Astrocyte (in vitro differentiated cells and primary cell): ENCODE data around the gene B3GAT3. TPM values are rescaled to one million over a fixed set of nuclear protein-coding genes. Genes with fewer than 3 reads are reported as not detected.
A peak's percentile ranks its signal among the peaks of the same experiment; 100 is the strongest.

Source experiments
- DNase-seq: peaks from one replicate; pipeline ENCODE4 v3.0.0-alpha.2; 2010; ENCODE audit warnings: low read depth
- FAIRE-seq: peaks from 2 replicates; lab custom pipeline; 2011; peaks lifted over from hg19 to GRCh38; lab: Jason Lieb, UNC
- H2AFZ ChIP-seq: 2 replicates; pipeline ENCODE4 v1.6.0; 2012; ENCODE audit warnings: low read depth, low read length, inconsistent platforms
- H3K27ac ChIP-seq: 2 replicates; pipeline ENCODE4 v1.5.1; 2011; ENCODE audit warnings: low read depth, low read length, inconsistent platforms
- H3K27me3 ChIP-seq: 2 replicates; pipeline ENCODE4 v1.6.0; 2011; ENCODE audit warnings: low read length, inconsistent platforms; ENCODE audit not compliant: insufficient read depth
- H3K36me3 ChIP-seq: 2 replicates; pipeline ENCODE4 v1.5.1; 2011; ENCODE audit warnings: low read length, inconsistent platforms; ENCODE audit not compliant: insufficient read depth
- H3K4me1 ChIP-seq: 2 replicates; pipeline ENCODE4 v1.5.1; 2011; ENCODE audit warnings: low read length, inconsistent platforms; ENCODE audit not compliant: insufficient read depth
- H3K4me2 ChIP-seq: 2 replicates; pipeline ENCODE4 v1.6.0; 2012; ENCODE audit warnings: low read length, inconsistent platforms
- H3K4me3 ChIP-seq: 2 replicates; pipeline ENCODE4 v1.5.1; 2011; ENCODE audit warnings: low read depth, mild to moderate bottlenecking, low read length, inconsistent platforms; ENCODE audit not compliant: insufficient read depth
- H3K79me2 ChIP-seq: 2 replicates; pipeline ENCODE4 v1.6.0; 2012; ENCODE audit warnings: mild to moderate bottlenecking, low read length, inconsistent platforms; ENCODE audit not compliant: insufficient read depth
- H3K9ac ChIP-seq: 2 replicates; pipeline ENCODE4 v1.6.0; 2012; ENCODE audit warnings: mild to moderate bottlenecking, low read length, inconsistent platforms
- H3K9me3 ChIP-seq: 2 replicates; pipeline ENCODE4 v1.5.1; 2012; ENCODE audit warnings: low read depth, mild to moderate bottlenecking, low read length, inconsistent platforms; ENCODE audit not compliant: insufficient read depth
- H4K20me1 ChIP-seq: 2 replicates; pipeline ENCODE4 v1.6.0; 2012; ENCODE audit warnings: low read length, inconsistent platforms; ENCODE audit not compliant: insufficient read depth
- H3K27ac Mint-ChIP-seq: one replicate; pipeline ENCODE4 v1.8.0; 2021; ENCODE audit warnings: mild to moderate bottlenecking, mixed read lengths; ENCODE audit not compliant: unreplicated experiment
- H3K27me3 Mint-ChIP-seq: one replicate; pipeline ENCODE4 v1.8.0; 2021; ENCODE audit warnings: low read depth, mixed read lengths; ENCODE audit not compliant: unreplicated experiment
- H3K36me3 Mint-ChIP-seq: one replicate; pipeline ENCODE4 v1.8.0; 2021; ENCODE audit warnings: low read depth, mixed read lengths; ENCODE audit not compliant: unreplicated experiment
- H3K4me1 Mint-ChIP-seq: one replicate; pipeline ENCODE4 v1.8.0; 2021; ENCODE audit warnings: low read depth, mixed read lengths; ENCODE audit not compliant: unreplicated experiment
- H3K4me3 Mint-ChIP-seq: one replicate; pipeline ENCODE4 v1.8.0; 2021; ENCODE audit warnings: mild to moderate bottlenecking, moderate library complexity, mixed read lengths; ENCODE audit not compliant: unreplicated experiment
- H3K9me3 Mint-ChIP-seq: one replicate; pipeline ENCODE4 v1.8.0; 2021; ENCODE audit warnings: mild to moderate bottlenecking, mixed read lengths; ENCODE audit not compliant: unreplicated experiment
- EZH2 ChIP-seq: IDR thresholded peaks from 2 replicates; pipeline ENCODE4 v1.6.1; 2012; ENCODE audit warnings: mild to moderate bottlenecking, low read length, inconsistent platforms; ENCODE audit not compliant: insufficient read depth
- total RNA-seq: library from RNA; stranded (reverse); gene quantifications from 2 replicates; pipeline ENCODE4 v1.2.1, GENCODE V29; 2021
- TF ChIP-seq, protein P1 (sequence below): IDR thresholded peaks from 2 replicates; pipeline ENCODE4 v1.5.1; 2011; ENCODE audit warnings: low read depth, mild to moderate bottlenecking, inconsistent platforms, low read length, moderate library complexity; ENCODE audit not compliant: insufficient read depth

Gene B3GAT3
- total RNA-seq, 1 donor from 2014 or later = 52.4 TPM

DNA sequence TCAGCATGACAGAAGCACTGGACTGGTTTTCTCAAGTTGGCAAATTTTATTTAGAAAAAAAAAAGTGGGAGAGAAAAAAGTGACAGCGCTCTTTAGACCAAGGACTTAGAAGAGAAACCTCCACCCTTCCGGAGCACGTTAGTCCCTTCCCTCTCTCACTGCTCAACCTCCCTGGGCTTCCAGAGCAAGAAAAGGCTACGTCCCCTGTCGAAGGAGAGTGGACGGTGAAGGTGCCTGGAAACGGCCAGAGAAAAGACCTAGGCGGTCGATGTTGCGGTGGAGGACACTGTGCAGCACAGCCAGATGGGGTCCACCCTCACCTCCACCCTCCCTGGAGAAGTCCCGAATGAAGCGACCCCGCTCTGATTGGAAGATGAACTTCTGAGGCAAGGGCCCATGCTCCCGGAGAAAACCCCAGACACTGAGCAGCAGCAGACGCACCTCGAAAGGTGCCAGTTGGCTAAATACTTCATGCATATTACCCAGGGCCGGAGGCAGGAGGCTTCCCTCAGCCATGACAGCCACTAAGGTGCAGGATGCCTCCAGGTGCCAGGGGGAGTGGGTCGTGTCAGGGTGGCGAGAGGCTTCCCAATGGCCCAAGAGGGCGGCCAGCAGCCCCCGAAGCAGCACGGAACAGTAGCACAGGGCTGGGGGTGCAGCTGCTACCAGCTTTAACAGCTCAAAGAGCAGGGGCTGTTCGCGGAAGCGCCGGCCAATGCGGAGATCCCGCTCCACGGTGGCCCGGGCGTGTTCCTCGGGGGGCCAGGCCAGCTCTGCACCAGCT lies 25.2 kb upstream of the B3GAT3 start:
- Histone ChIP-seq H3K79me2 (peaks cover 77% of the 10 kb centered on the region), H3K4me3 (no peak overlapping the region)
- no peak for DNase-seq

DNA sequence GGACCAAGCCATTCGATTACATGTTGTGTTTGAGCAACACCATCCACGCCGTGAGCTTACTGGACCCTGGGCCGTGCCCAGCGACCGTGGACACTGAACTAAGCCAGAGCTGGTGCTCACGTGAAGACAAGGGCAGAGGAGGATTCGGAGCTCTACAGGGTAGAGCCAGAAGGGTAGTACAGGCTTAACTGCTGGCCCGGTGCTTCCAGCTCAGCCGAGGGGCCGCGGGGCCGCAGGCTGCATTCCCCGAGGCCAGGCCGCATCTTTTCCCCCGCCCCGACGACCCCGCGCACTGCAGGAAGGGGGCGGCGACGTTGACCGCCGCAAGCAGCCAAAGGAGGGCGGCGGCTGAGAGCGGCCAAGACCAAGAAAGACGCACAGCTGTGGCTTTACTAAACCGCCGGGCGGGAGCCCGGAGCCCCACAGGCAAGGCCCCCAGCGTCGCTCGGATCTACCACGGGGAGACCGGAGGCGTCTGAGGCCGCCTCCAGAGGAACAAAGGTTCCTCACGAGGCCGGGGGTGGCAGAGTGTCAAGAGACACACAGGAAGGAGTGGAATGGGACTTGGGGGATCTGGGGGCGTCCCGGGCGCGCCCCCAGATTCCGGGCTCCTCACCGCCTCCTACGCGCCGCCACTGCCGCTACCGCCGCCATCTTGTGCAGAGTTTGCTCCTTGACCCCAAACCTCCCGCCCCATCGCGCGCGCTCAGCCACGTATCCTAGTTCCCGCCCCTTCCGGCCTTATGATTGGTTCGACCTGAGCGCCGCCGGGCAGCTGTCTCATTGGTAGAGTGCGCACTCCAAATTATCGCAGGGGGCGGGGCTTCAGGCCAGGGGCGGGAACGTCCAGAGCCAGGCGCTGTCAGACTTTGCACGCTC lies 24.4 kb upstream of the B3GAT3 start, which contains the start of gene GANAB:
Gene GANAB (minus strand): TSS at position 668 of the 879 bp plus-strand sequence. CDS start 14 bp downstream, at position 654.
- DNase-seq (peak; percentile 91), FAIRE-seq (no peak)

More for the DNA sequence above, 25.2 kb upstream of the B3GAT3 start:
- H3K27ac Mint-ChIP-seq = peak overlapping the region; percentile 93
- Histone ChIP-seq H3K9ac (peak overlapping the region; percentile 53), H3K9me3 (no peaks in the 10 kb centered on the region), H3K4me2 (peak overlapping the region; percentile 93), H4K20me1 (peaks cover 20% of the 10 kb centered on the region), H3K27me3 (no peaks in the 10 kb centered on the region), H3K36me3 (peaks cover 19% of the 10 kb centered on the region), H2AFZ (no peak overlapping the region), H3K27ac (no peak overlapping the region), H3K4me1 (peaks cover 7% of the 10 kb centered on the region)
- peak overlapping the region; percentile 98 for H3K4me3 Mint-ChIP-seq
- FAIRE-seq = no peak
- H3K36me3 Mint-ChIP-seq = no peaks in the 10 kb centered on the region
- no peaks in the 10 kb centered on the region for H3K9me3 Mint-ChIP-seq
- H3K4me1 Mint-ChIP-seq = peaks cover 3% of the 10 kb centered on the region
- no peaks in the 10 kb centered on the region for H3K27me3 Mint-ChIP-seq
- no peak for TF ChIP-seq EZH2
- TF ChIP-seq, protein P1, sequence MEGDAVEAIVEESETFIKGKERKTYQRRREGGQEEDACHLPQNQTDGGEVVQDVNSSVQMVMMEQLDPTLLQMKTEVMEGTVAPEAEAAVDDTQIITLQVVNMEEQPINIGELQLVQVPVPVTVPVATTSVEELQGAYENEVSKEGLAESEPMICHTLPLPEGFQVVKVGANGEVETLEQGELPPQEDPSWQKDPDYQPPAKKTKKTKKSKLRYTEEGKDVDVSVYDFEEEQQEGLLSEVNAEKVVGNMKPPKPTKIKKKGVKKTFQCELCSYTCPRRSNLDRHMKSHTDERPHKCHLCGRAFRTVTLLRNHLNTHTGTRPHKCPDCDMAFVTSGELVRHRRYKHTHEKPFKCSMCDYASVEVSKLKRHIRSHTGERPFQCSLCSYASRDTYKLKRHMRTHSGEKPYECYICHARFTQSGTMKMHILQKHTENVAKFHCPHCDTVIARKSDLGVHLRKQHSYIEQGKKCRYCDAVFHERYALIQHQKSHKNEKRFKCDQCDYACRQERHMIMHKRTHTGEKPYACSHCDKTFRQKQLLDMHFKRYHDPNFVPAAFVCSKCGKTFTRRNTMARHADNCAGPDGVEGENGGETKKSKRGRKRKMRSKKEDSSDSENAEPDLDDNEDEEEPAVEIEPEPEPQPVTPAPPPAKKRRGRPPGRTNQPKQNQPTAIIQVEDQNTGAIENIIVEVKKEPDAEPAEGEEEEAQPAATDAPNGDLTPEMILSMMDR = no peak

More for the DNA sequence above, 24.4 kb upstream of the B3GAT3 start, which contains the start of gene GANAB:
- Mint-ChIP-seq H3K36me3 (peaks cover 2% of the 10 kb centered on the region), H3K4me1 (peaks cover 3% of the 10 kb centered on the region), H3K27ac (peak within 1 kb of the TSS; percentile 93), H3K9me3 (no peaks in the 10 kb centered on the region), H3K4me3 (peak within 1 kb of the TSS; percentile 98), H3K27me3 (no peaks in the 10 kb centered on the region)
- Histone ChIP-seq H3K9ac (peak within 1 kb of the TSS; percentile 100), H3K4me3 (peak within 1 kb of the TSS; percentile 96), H3K4me2 (peak within 1 kb of the TSS; percentile 93), H3K36me3 (peaks cover 19% of the 10 kb centered on the region), H3K79me2 (peaks cover 77% of the 10 kb centered on the region), H3K27me3 (no peaks in the 10 kb centered on the region), H3K9me3 (no peaks in the 10 kb centered on the region), H4K20me1 (peaks cover 24% of the 10 kb centered on the region), H3K4me1 (peaks cover 3% of the 10 kb centered on the region), H3K27ac (peak within 1 kb of the TSS; percentile 98), H2AFZ (peak within 1 kb of the TSS; percentile 67)
- TF ChIP-seq, protein P1 = no peak
- TF ChIP-seq EZH2 = no peak
